ENCODE results near the gene ROBO4.
A peak's percentile ranks its signal among the peaks of the same experiment; 100 is the strongest.

The ROBO4 gene

GRCh38 chr11:124918950-124919349, 21.3 kb upstream of the ROBO4 start, which contains the start of gene HEPN1:
Gene HEPN1, plus strand, starts transcription at chr11:124919250.
- DNase-seq, result no peak

- DNase-seq, result peak; percentile 51
Observed at GRCh38 chr11:124917115-124917637, 19.5 kb upstream of the ROBO4 start.

GRCh38 chr11:124916370-124916710, 18.7 kb upstream of the ROBO4 start:
- no peak for DNase-seq

- DNase-seq, result no peak
Observed at GRCh38 chr11:124915541-124916369, 18.1 kb upstream of the ROBO4 start.

- no peak for DNase-seq
Observed at GRCh38 chr11:124902616-124903015, 5.0 kb upstream of the ROBO4 start.

- DNase-seq, result peak; percentile 93
Observed at GRCh38 chr11:124900464-124900863, 2.8 kb upstream of the ROBO4 start.

- no peak for DNase-seq
Observed at GRCh38 chr11:124899383-124900145, 1.9 kb upstream of the ROBO4 start.

GRCh38 chr11:124898711-124899110, 1.0 kb upstream of the ROBO4 start:
- peak; percentile 77 for DNase-seq

GRCh38 chr11:124898263-124898680, 607 bp upstream of the ROBO4 start:
- DNase-seq, result peak; percentile 91

GRCh38 chr11:124896821-124897391, 759 bp downstream of the ROBO4 start:
- no peak for DNase-seq

- DNase-seq, result peak; percentile 52
Observed at GRCh38 chr11:124896071-124896750, 1.5 kb downstream of the ROBO4 start.

- DNase-seq, result no peak
Observed at GRCh38 chr11:124895471-124895971, 2.1 kb downstream of the ROBO4 start.

- no peak for DNase-seq
Observed at GRCh38 chr11:124894606-124895430, 2.8 kb downstream of the ROBO4 start.

GRCh38 chr11:124893781-124894401, 3.8 kb downstream of the ROBO4 start:
- no peak for DNase-seq

GRCh38 chr11:124892750-124893454, 4.8 kb downstream of the ROBO4 start:
- DNase-seq, result no peak

- no peak for DNase-seq
Observed at GRCh38 chr11:124892146-124892545, 5.5 kb downstream of the ROBO4 start.

GRCh38 chr11:124891373-124891861, 6.2 kb downstream of the ROBO4 start:
- no peak for DNase-seq

- no peak for DNase-seq
Observed at GRCh38 chr11:124890683-124891372, 6.8 kb downstream of the ROBO4 start.

- no peak for DNase-seq
Observed at GRCh38 chr11:124890151-124890550, 7.5 kb downstream of the ROBO4 start.
